ENCODE results near the gene ITGB6. TPM values are rescaled to one million over a fixed set of nuclear protein-coding genes. Genes with fewer than 3 reads are reported as not detected.
A peak's percentile ranks its signal among the peaks of the same experiment; 100 is the strongest.

The ITGB6 gene
- total RNA-seq, 1 donor from 2014 or later: 21.1 TPM

DNA sequence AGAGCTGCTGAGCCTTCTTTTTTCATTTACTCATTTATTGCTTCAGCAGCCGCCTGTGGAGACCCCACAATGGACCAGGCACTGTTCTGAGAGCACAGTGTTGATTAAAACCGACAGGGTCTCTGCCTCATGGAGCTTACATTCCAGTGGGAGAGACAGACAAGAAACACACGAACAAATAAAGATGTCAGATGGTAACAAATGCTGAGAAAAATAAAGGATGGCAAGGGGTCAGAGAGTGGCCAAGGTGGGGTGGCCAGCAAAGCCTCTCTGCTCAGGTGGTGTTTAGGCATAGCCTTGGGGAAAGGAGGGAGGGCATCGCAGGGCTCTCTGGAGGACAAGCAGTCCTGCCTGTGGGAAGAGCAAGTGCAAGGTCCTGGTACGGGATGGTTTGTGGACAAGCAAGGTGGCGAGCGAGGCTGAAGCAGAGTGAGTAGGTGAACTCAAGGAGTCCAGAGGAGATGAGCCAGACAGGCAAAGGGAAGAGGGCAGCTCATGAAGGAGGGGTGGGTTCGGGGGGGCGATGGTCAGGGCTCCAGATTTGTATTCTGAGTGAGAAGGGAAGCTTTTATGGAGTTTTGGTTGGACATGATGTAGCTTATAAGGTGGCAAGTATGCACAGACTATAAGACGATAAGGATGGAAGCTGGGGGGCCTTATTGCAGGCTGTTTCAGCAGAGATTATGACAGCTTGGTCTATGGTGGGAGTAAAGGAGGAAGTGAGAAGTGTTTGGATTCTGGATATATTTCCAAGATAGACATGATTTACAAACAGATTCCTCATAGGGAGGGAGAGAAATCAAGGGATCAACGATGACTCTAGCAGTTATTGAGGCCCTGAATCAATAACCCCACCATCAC lies 8.8 kb upstream of the ITGB6 start:
- Histone ChIP-seq H3K4me3 (ENCODE audit: low read depth, low read length) (no peak overlapping the region), H3K27me3 (ENCODE audit: control insufficient read depth, insufficient read depth, low read length) (no peaks in the 10 kb centered on the region), H3K36me3 (ENCODE audit: control insufficient read depth, insufficient read depth, low read length) (no peaks in the 10 kb centered on the region)
- no peak for DNase-seq (ENCODE audit: low read depth)
- TF ChIP-seq, protein P1, sequence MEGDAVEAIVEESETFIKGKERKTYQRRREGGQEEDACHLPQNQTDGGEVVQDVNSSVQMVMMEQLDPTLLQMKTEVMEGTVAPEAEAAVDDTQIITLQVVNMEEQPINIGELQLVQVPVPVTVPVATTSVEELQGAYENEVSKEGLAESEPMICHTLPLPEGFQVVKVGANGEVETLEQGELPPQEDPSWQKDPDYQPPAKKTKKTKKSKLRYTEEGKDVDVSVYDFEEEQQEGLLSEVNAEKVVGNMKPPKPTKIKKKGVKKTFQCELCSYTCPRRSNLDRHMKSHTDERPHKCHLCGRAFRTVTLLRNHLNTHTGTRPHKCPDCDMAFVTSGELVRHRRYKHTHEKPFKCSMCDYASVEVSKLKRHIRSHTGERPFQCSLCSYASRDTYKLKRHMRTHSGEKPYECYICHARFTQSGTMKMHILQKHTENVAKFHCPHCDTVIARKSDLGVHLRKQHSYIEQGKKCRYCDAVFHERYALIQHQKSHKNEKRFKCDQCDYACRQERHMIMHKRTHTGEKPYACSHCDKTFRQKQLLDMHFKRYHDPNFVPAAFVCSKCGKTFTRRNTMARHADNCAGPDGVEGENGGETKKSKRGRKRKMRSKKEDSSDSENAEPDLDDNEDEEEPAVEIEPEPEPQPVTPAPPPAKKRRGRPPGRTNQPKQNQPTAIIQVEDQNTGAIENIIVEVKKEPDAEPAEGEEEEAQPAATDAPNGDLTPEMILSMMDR (IDR thresholded peaks at IDR 0.05; ENCODE audit: insufficient read depth, low read length, severe bottlenecking): no peak
- FAIRE-seq: no peak

DNA sequence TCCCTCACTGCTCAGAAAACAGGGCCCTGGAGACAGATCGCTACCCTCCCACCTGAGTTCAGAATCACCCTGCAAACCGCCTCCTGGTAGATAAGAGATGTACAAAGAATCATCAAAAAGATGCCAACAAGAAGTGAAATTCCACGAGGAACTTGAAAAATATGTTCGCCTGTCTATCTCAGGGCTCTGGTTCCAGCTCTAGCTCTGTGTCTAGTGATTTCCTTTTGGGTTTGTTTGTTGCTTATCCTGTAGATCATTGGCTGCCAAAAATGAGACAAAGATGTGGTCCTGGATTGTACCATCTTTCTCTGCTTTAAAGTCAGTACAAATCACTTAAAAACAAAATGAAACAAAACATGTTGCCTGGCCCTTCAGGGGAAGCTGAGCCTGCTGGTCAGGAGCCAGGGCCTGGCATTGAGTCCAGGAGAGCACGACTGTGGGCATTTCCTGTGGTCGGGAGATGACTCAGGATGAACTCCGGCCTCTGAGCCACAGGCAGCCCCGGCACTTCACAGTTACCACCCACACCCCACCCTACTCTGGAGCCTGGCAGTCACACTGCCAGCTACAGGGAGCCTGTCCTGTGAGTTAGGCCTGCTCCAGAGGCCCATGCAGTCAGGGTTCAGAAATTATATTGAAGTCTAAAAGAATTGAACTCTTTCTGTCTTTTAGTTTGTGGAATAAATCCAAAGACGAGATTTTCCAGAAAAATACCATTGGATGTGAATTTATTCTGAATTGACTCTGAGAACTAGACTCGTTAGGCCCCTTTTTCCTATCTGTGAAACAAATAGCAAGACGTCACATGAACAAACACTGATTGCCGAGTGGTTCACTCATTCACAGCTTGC lies 8.0 kb upstream of the ITGB6 start:
- TF ChIP-seq, protein P1 (IDR thresholded peaks at IDR 0.05; ENCODE audit: insufficient read depth, low read length, severe bottlenecking): no peak
- FAIRE-seq (no peak), DNase-seq (ENCODE audit: low read depth) (peak; percentile 91)
- no peaks in the 10 kb centered on the region for H3K27me3 ChIP-seq (ENCODE audit: control insufficient read depth, insufficient read depth, low read length)
- no peaks in the 10 kb centered on the region for H3K36me3 ChIP-seq (ENCODE audit: control insufficient read depth, insufficient read depth, low read length)
- H3K4me3 ChIP-seq (ENCODE audit: low read depth, low read length): no peak overlapping the region

DNA sequence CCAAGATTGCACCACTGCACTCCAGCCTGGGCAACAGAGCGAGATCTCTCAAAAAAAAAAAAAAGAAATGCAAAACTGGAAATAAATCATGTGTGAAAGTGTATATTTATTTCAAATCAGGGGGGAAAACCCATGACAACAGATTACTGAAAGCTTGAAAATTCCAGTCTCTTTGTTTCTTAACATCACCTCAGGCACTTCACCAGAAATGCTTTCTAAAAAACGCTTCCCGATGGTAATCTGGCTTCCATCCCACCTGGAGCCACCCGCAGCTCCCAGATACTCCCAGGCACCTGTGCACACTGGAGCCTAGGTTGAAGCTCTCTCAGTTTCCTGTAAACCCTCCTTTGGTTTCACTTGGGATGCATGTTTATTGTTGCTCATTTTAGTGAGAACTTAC lies 7.2 kb upstream of the ITGB6 start:
- DNase-seq (ENCODE audit: low read depth) (peak; percentile 51), FAIRE-seq (no peak)
- Histone ChIP-seq H3K36me3 (ENCODE audit: control insufficient read depth, insufficient read depth, low read length) (no peaks in the 10 kb centered on the region), H3K27me3 (ENCODE audit: control insufficient read depth, insufficient read depth, low read length) (no peaks in the 10 kb centered on the region), H3K4me3 (ENCODE audit: low read depth, low read length) (no peak overlapping the region)
- TF ChIP-seq, protein P1 (IDR thresholded peaks at IDR 0.05; ENCODE audit: insufficient read depth, low read length, severe bottlenecking): no peak

DNA sequence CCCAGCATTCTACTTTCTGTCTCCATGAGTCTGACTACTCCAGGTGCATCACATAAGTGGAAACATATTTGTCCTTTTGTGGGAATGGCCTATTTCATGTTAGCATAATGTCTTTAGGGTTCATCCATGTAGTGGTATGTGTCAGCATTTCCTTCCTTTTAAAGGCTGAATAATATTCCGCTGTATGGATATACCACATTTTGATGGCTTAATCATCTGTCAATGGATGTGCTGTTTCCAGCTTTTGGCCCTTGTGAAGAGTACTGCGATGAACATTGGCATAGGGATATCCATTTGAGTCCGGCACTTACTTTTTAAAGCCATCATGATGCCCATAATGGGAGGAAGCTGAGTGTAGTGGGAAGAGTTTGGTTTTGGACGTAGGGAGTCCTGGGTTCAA lies 6.4 kb upstream of the ITGB6 start:
- TF ChIP-seq, protein P1 (IDR thresholded peaks at IDR 0.05; ENCODE audit: insufficient read depth, low read length, severe bottlenecking): no peak
- DNase-seq (ENCODE audit: low read depth): no peak
- H3K4me3 ChIP-seq (ENCODE audit: low read depth, low read length): no peak overlapping the region
- no peaks in the 10 kb centered on the region for H3K27me3 ChIP-seq (ENCODE audit: control insufficient read depth, insufficient read depth, low read length)
- no peak for FAIRE-seq
- no peaks in the 10 kb centered on the region for H3K36me3 ChIP-seq (ENCODE audit: control insufficient read depth, insufficient read depth, low read length)

DNA sequence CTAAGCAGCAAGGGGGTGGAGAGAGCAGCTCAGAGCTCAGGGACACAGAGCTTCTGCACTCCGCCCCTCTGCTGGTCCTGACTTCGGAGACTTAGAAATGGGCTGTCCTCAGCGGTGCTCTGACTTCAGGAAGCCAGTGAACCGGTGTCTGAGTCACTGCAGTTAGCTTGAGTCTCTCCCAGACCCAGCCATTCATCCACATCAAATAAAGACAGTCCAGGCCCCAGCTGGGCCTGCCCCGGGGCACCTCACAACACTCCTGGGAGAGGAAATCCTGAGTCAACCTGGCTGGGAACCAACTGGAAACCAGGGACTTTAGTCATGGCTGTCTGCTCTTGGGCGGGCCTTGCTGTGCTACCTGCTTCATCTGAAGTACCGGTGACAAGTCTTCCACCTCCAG lies 5.4 kb upstream of the ITGB6 start:
- peak; percentile 100 for DNase-seq (ENCODE audit: low read depth)
- no peaks in the 10 kb centered on the region for H3K27me3 ChIP-seq (ENCODE audit: control insufficient read depth, insufficient read depth, low read length)
- TF ChIP-seq, protein P1 (IDR thresholded peaks at IDR 0.05; ENCODE audit: insufficient read depth, low read length, severe bottlenecking): no peak
- H3K4me3 ChIP-seq (ENCODE audit: low read depth, low read length): no peak overlapping the region
- H3K36me3 ChIP-seq (ENCODE audit: control insufficient read depth, insufficient read depth, low read length): no peaks in the 10 kb centered on the region
- peak; percentile 91 for FAIRE-seq

All from bronchial epithelial cell (primary cell).